Adrenal gland (tissue), 12 donors: ENCODE measurements around the gene AKAP17A. TPM values are rescaled to one million over a fixed set of nuclear protein-coding genes. Genes with fewer than 3 reads are reported as not detected.
A peak's percentile ranks its signal among the peaks of the same experiment; 100 is the strongest.

Experiments
- DNase-seq, 7 donors: peaks; one replicate each; pipeline ENCODE4 v3.0.0-alpha.2; 2019 to 2020
- H3K27ac ChIP-seq, 5 donors: fragments of 200-600 bp; sonication (generic) in 4 of 5; 1 replicate in 3 of 5; 2 replicates in 2 of 5; pipeline versions ENCODE4 v1.5.1 to v1.8.0; 2016 to 2020; ENCODE audit warnings: mild to moderate bottlenecking in 1 of 5
- H3K27me3 ChIP-seq: fragments of 200-600 bp; 2 replicates; pipeline ENCODE4 v1.8.0; 2021
- H3K36me3 ChIP-seq, 2 donors: fragments of 200-600 bp; replicated peaks in 1 of 2; 1 replicate in 1 of 2; 2 replicates in 1 of 2; pipeline versions ENCODE4 v1.5.1 to v1.8.0; 2018 to 2022
- H3K4me1 ChIP-seq, 2 donors: fragments of 200-600 bp; replicated peaks in 1 of 2; 1 replicate in 1 of 2; 2 replicates in 1 of 2; pipeline versions ENCODE4 v1.5.1 to v1.8.0; 2018 to 2021
- H3K4me3 ChIP-seq, 4 donors: fragments of 200-600 bp; sonication (generic) in 3 of 4; one replicate each; pipeline ENCODE4 v1.5.1; 2016 to 2018
- H3K9me3 ChIP-seq, 3 donors: fragments of 200-600 bp; sonication (generic) in 1 of 3; replicated peaks in 1 of 3; 1 replicate in 2 of 3; 2 replicates in 1 of 3; pipeline versions ENCODE4 v1.5.1 to v1.8.0; 2016 to 2021
- POLR2A ChIP-seq, 2 donors: fragments of 450-650 bp; IDR thresholded peaks; one replicate each; pipeline ENCODE4 v1.6.1; 2017; ENCODE audit warnings: antibody characterized with exemption in 2 of 2, mild to moderate bottlenecking in 2 of 2, moderate library complexity in 1 of 2
- WGBS, 4 donors: extraction: QIAGEN DNeasy Blood & Tissue Kit in 2 of 4; methylation state at CpG; one replicate each; pipeline versions ENCODE4 v1.1.5 to v1.1.7; 2013 to 2017; 5-methylcytosine and 5-hydroxymethylcytosine counted together
- intact Hi-C, 2 donors: fragments of 100-400 bp; cut with DNase I; formaldehyde crosslinking; loops; one replicate each; pipeline versions ENCODE4 v1.14.1 to v1.15.0; 2022 to 2023
- polyA plus RNA-seq, 3 donors: library from polyadenylated mRNA; stranded (reverse); fragments of 200-250 nt in 2 of 3; fragments of 350-450 nt in 1 of 3; fragmentation: Illumina TruSeq in 1 of 3; extraction: RNeasy Lipid Tissue Mini Kit (QIAGEN cat#74804) in 1 of 3; gene quantifications; one replicate each; pipeline ENCODE4 v1.2.3, GENCODE V29; 2013 to 2014
- total RNA-seq, 9 donors: library from RNA; depleted of rRNA in 4 of 9; stranded (reverse); fragments of >200 nt in 4 of 9; fragments of 120-200 nt in 1 of 9; fragmentation: NEBNext Ultra II Directional in 1 of 9; extraction: Animal tissue kit (Norgen Biotek cat#: 25700) in 1 of 9; gene quantifications; one replicate each; pipeline versions ENCODE4 v1.1.0 to v1.2.4, GENCODE V29; 2013 to 2023
- TF ChIP-seq, protein P1 (sequence below), 6 experiments: fragments of 450-650 bp in 4 of 6; fragments of 200-600 bp in 2 of 6; sonication (generic) in 1 of 6; IDR thresholded peaks; 1 replicate in 5 of 6; 2 replicates in 1 of 6; pipeline versions ENCODE4 v1.5.1 to v1.8.0; 2016 to 2021; ENCODE audit warnings: antibody characterized with exemption in 6 of 6, mild to moderate bottlenecking in 2 of 6, moderate library complexity in 1 of 6
- donor health status: healthy with polysubstance abuse.
- donor health status: Bipolar disorder and iron deficiency.
- donor health status: DM: yes; HTN: yes; CAD: no.
- donor health status: DM: no; HTN: no; CAD: no.
- donor health status: DM: no; HTN: no; CAD: no.
- donor health status: DM: yes; HTN: yes; CAD: no.

The AKAP17A gene
- total and polyA plus RNA-seq, 12 donors = 17.7 to 112 (median 40.7) TPM

- Histone ChIP-seq H3K4me3 (no peak overlapping the region), H3K27ac (no peak overlapping the region), H3K36me3 (no peaks in the 10 kb centered on the region), H3K4me1 (no peaks in the 10 kb centered on the region), H3K9me3 (no peaks in the 10 kb centered on the region), H3K27me3 (no peaks in the 10 kb centered on the region)
- TF ChIP-seq, protein P1, sequence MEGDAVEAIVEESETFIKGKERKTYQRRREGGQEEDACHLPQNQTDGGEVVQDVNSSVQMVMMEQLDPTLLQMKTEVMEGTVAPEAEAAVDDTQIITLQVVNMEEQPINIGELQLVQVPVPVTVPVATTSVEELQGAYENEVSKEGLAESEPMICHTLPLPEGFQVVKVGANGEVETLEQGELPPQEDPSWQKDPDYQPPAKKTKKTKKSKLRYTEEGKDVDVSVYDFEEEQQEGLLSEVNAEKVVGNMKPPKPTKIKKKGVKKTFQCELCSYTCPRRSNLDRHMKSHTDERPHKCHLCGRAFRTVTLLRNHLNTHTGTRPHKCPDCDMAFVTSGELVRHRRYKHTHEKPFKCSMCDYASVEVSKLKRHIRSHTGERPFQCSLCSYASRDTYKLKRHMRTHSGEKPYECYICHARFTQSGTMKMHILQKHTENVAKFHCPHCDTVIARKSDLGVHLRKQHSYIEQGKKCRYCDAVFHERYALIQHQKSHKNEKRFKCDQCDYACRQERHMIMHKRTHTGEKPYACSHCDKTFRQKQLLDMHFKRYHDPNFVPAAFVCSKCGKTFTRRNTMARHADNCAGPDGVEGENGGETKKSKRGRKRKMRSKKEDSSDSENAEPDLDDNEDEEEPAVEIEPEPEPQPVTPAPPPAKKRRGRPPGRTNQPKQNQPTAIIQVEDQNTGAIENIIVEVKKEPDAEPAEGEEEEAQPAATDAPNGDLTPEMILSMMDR (IDR thresholded peaks at IDR 0.05) = no peak
- TF ChIP-seq POLR2A (IDR thresholded peaks at IDR 0.05) = no peak
- WGBS, 4 donors = 34 to 36% (median 36%) methylated on average over 26 to 27 of the region's 27 CpGs
- DNase-seq = peak in 1 of 7 donors; percentile 52
- intact Hi-C loops = no loop called here
Observed at GRCh38 chrX:1582686-1583437, 8.5 kb upstream of the AKAP17A start.

GRCh38 chrX:1584237-1585011 is 7.0 kb upstream of the AKAP17A start:
- 84 to 89% (median 87%) methylated on average over 7 to 8 of the region's 8 CpGs for WGBS, 4 donors

DNA sequence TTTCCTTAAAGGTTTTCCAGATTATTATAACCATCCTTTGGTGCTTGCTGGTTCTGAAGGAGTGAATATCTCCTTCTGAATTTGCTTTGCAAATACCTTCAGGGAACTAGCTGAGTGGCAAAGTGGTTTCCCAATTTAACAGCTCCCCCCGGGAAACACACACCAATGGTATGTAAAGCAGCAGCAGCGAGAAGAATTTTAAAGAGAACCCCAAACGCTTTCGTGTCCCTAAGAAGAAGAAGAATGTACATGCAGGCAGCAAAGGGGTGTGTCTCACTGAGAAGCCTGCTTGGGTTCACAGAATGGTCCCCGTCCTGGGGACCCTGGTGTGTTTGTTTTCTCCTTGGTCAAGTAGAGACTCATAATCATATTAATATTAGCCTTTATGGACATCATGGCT is 4.2 kb upstream of the AKAP17A start:
- H3K4me1 ChIP-seq = peaks cover 0 to 7% of the 10 kb centered on the region in 2 donors
- no peak overlapping the region for H3K4me3 ChIP-seq
- H3K36me3 ChIP-seq = no peaks in the 10 kb centered on the region
- DNase-seq = no peak
- TF ChIP-seq POLR2A (IDR thresholded peaks at IDR 0.05) = no peak
- TF ChIP-seq, protein P1 (IDR thresholded peaks at IDR 0.05) = no peak
- WGBS, 4 donors = 47 to 59% (median 54%) methylated on average over 5 of the region's 5 CpGs
- no peaks in the 10 kb centered on the region for H3K9me3 ChIP-seq
- intact Hi-C loops = no loop called here
- H3K27me3 ChIP-seq = no peaks in the 10 kb centered on the region
- no peak overlapping the region for H3K27ac ChIP-seq

More at GRCh38 chrX:1584237-1585011, 7.0 kb upstream of the AKAP17A start:
- DNase-seq = no peak
- H3K4me3 ChIP-seq = no peak overlapping the region
- intact Hi-C loops = no loop called here
- TF ChIP-seq, protein P1 (IDR thresholded peaks at IDR 0.05) = no peak
- TF ChIP-seq POLR2A (IDR thresholded peaks at IDR 0.05) = no peak
- H3K27me3 ChIP-seq = no peaks in the 10 kb centered on the region
- no peaks in the 10 kb centered on the region for H3K9me3 ChIP-seq
- H3K36me3 ChIP-seq = no peaks in the 10 kb centered on the region
- no peak overlapping the region for H3K27ac ChIP-seq
- H3K4me1 ChIP-seq = no peaks in the 10 kb centered on the region

DNA sequence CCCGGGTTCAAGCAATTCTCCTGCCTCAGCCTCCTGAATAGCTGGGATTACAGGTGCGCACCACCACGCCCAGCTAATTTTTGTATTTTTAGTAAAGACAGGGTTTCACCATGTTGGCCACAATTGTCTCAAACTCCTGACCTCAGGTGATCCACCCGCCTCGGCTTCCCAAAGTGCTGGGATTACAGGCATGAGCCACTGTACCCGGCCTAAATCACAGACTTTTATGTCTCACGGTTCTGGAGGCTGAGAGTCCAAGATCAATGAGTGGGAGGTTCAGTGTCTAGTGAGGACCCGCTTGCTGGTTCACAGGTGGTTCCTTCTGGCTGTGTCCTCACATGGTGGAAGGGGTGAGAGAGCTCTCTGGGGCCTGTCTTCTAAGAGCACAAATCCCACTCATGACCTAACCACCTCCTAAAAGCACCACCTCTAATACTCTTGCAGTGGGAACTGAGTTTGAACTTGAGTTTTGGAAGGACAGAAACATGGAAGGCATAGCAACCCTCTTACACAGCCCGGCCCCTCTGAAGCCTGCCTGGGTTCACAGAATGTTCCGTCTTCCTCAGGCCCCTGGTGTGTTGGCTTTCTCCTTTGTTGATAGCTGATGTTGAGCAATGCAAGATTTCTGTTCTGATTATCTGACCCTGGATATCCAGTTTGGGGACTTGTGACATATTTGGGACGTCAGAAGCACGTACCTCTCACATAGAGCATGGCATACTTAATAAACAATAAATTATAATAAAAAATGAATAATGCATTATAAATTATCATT is 1.9 kb upstream of the AKAP17A start:
- 80 to 84% (median 82%) methylated on average over 10 to 12 of the region's 12 CpGs for WGBS, 4 donors
- peaks cover 0 to 12% of the 10 kb centered on the region in 2 donors for H3K36me3 ChIP-seq
- H3K27me3 ChIP-seq = no peaks in the 10 kb centered on the region
- H3K4me1 ChIP-seq = peaks cover 14 to 28% of the 10 kb centered on the region in 2 donors
- DNase-seq = peak in 1 of 7 donors; percentile 28
- no peaks in the 10 kb centered on the region for H3K9me3 ChIP-seq
- peak overlapping the region in 1 of 5 donors; percentile 10 for H3K27ac ChIP-seq
- intact Hi-C loops = no loop called here
- TF ChIP-seq, protein P1 (IDR thresholded peaks at IDR 0.05) = no peak
- TF ChIP-seq POLR2A (IDR thresholded peaks at IDR 0.05) = no peak
- no peak overlapping the region for H3K4me3 ChIP-seq
